SU-DHL-6 (cell line): ENCODE measurements around the gene GJC3.

Source experiments
- H2AFZ ChIP-seq: fragments of 200-600 bp; sonication (generic); 2 replicates; pipeline ENCODE4 v1.6.1; 2014; ENCODE audit warnings: low read depth, mild to moderate bottlenecking, moderate library complexity, mixed read lengths, antibody characterized with exemption, low read length; ENCODE audit not compliant: severe bottlenecking
- H3F3A ChIP-seq: fragments of 200-600 bp; shearing (Covaris generic); 2 replicates; pipeline ENCODE4 v1.6.0; 2016; ENCODE audit warnings: antibody characterized with exemption, mild to moderate bottlenecking; ENCODE audit not compliant: insufficient read depth
- H3K27ac ChIP-seq: fragments of 200-600 bp; sonication (generic); 2 replicates; pipeline ENCODE4 v1.5.1; 2016; ENCODE audit warnings: low read depth, mild to moderate bottlenecking, low read length, moderate library complexity, mixed read lengths
- H3K27me3 ChIP-seq: fragments of 200-600 bp; sonication (generic), shearing (Covaris generic); 2 replicates; pipeline ENCODE4 v1.6.0; 2014; ENCODE audit warnings: mild to moderate bottlenecking, low read length
- H3K36me3 ChIP-seq: fragments of 200-600 bp; sonication (generic); 2 replicates; pipeline ENCODE4 v1.6.1; 2014; ENCODE audit warnings: mild to moderate bottlenecking, low read length, mixed read lengths
- H3K4me2 ChIP-seq: fragments of 300-600, 200-600 bp; shearing (Covaris generic), sonication (generic); 2 replicates; pipeline ENCODE4 v1.6.0; 2014; ENCODE audit warnings: low read length, low read depth, mild to moderate bottlenecking; ENCODE audit not compliant: poor library complexity, severe bottlenecking
- H3K4me3 ChIP-seq: fragments of 200-600 bp; sonication (generic); 2 replicates; pipeline ENCODE4 v1.5.1; 2014; ENCODE audit warnings: antibody characterized with exemption, low read length, mild to moderate bottlenecking, mixed read lengths; ENCODE audit not compliant: insufficient read depth, poor library complexity, severe bottlenecking
- H3K79me2 ChIP-seq: fragments of 200-600 bp; sonication (generic); 2 replicates; pipeline ENCODE4 v1.6.1; 2014; ENCODE audit warnings: mild to moderate bottlenecking, low read length, moderate library complexity; ENCODE audit not compliant: insufficient read depth
- H3K9ac ChIP-seq: fragments of 200-600 bp; sonication (generic); 2 replicates; pipeline ENCODE4 v1.7.0; 2014; ENCODE audit warnings: mild to moderate bottlenecking, low read length
- H3K9me2 ChIP-seq: fragments of 200-600 bp; sonication (generic); replicated peaks from 2 replicates; pipeline ENCODE4 v1.6.1; 2014; ENCODE audit warnings: low read length; ENCODE audit not compliant: insufficient read depth
- H3K9me3 ChIP-seq: fragments of 200-600 bp; sonication (generic); 2 replicates; pipeline ENCODE4 v1.6.1; 2014; ENCODE audit warnings: low read length, mixed read lengths; ENCODE audit not compliant: insufficient read depth
- H4K20me1 ChIP-seq: fragments of 200-600 bp; sonication (generic); 2 replicates; pipeline ENCODE4 v1.6.1; 2014; ENCODE audit warnings: low read depth, mild to moderate bottlenecking, antibody characterized with exemption, low read length, moderate library complexity, mixed read lengths
- CTCF ChIP-seq: fragments of 200-600 bp; sonication (generic); IDR thresholded peaks from one replicate; pipeline ENCODE4 v1.5.1; 2017; ENCODE audit warnings: antibody characterized with exemption, mild to moderate bottlenecking, low read length, moderate library complexity; ENCODE audit not compliant: insufficient read depth, poor library complexity, severe bottlenecking
- EZH2phosphoT487 ChIP-seq: fragments of 200-600 bp; sonication (generic), shearing (Covaris generic); conservative IDR thresholded peaks from 2 replicates; pipeline ENCODE4 v1.6.1; 2018; ENCODE audit warnings: mild to moderate bottlenecking, antibody characterized with exemption, low read length, moderate library complexity, mixed read lengths

GJC3 gene

GRCh38 chr7:99947608-99948007 is 18.2 kb upstream of the GJC3 start:
- H4K20me1 ChIP-seq = no peaks in the 10 kb centered on the region
- no peaks in the 10 kb centered on the region for H3K9me2 ChIP-seq
- H3K79me2 ChIP-seq = no peaks in the 10 kb centered on the region
- no peaks in the 10 kb centered on the region for H3K27me3 ChIP-seq
- H3K9me3 ChIP-seq = no peaks in the 10 kb centered on the region; the same call in 1 of the 2 replicates
- H3K27ac ChIP-seq = no peak overlapping the region
- no peaks in the 10 kb centered on the region for H3F3A ChIP-seq
- H2AFZ ChIP-seq = no peak overlapping the region
- no peaks in the 10 kb centered on the region for H3K36me3 ChIP-seq
- TF ChIP-seq CTCF (no peak), EZH2phosphoT487 (no peak)
- H3K9ac ChIP-seq = no peak overlapping the region
- H3K4me3 ChIP-seq = no peak overlapping the region
- no peak overlapping the region for H3K4me2 ChIP-seq

- H3K9me3 ChIP-seq = peaks cover under 1% of the 10 kb centered on the region; the same call in 1 of the 2 replicates
- no peaks in the 10 kb centered on the region for H4K20me1 ChIP-seq
- H3K9me2 ChIP-seq = no peaks in the 10 kb centered on the region
- no peak overlapping the region for H3K4me3 ChIP-seq
- no peaks in the 10 kb centered on the region for H3K27me3 ChIP-seq
- H2AFZ ChIP-seq = peak overlapping the region; percentile 75
- H3K36me3 ChIP-seq = no peaks in the 10 kb centered on the region
- no peak overlapping the region for H3K9ac ChIP-seq
- H3K27ac ChIP-seq = no peak overlapping the region
- TF ChIP-seq CTCF (no peak), EZH2phosphoT487 (no peak)
- no peaks in the 10 kb centered on the region for H3F3A ChIP-seq
- H3K79me2 ChIP-seq = no peaks in the 10 kb centered on the region
- H3K4me2 ChIP-seq = peak overlapping the region; percentile 44
Measured at GRCh38 chr7:99944497-99945070, 15.2 kb upstream of the GJC3 start.

- H3K9me2 ChIP-seq = no peaks in the 10 kb centered on the region
- H4K20me1 ChIP-seq = no peaks in the 10 kb centered on the region
- peak overlapping the region; percentile 44 for H3K4me2 ChIP-seq
- H3K36me3 ChIP-seq = no peaks in the 10 kb centered on the region
- H3K9me3 ChIP-seq = peaks cover 8% of the 10 kb centered on the region; the same call in 1 of the 2 replicates
- no peak overlapping the region for H3K9ac ChIP-seq
- 0 out of 2 replicates have a peak, but pooled peaks cover 3% of the 10 kb centered on the region for H3K27me3 ChIP-seq
- no peak for TF ChIP-seq CTCF
- no peak for TF ChIP-seq EZH2phosphoT487
- peak overlapping the region; percentile 11 for H3K4me3 ChIP-seq
- H2AFZ ChIP-seq = peak overlapping the region; percentile 75
- no peak overlapping the region for H3K27ac ChIP-seq
- no peaks in the 10 kb centered on the region for H3F3A ChIP-seq
- no peaks in the 10 kb centered on the region for H3K79me2 ChIP-seq
Measured at GRCh38 chr7:99943641-99944496, 14.4 kb upstream of the GJC3 start.
